AG04450 (cell line): ENCODE data around the gene SF3A2. TPM values are rescaled to one million over a fixed set of nuclear protein-coding genes. Genes with fewer than 3 reads are reported as not detected.

ENCODE experiments used
- CTCF ChIA-PET: fragments of 300-600, 350-600 bp; formaldehyde crosslinking; extraction: SDS; loops from one replicate; lab custom pipeline; 2022; ENCODE audit warnings: antibody characterized with exemption, inconsistent platforms; lab: Charles Lee
- POLR2A ChIA-PET: fragments of 350-600 bp; formaldehyde crosslinking; extraction: SDS; loops from one replicate; lab custom pipeline; 2021; ENCODE audit warnings: antibody characterized with exemption, inconsistent platforms; lab: Yijun Ruan, JAX
- DNase-seq: peaks from one replicate; pipeline ENCODE4 v3.0.0-alpha.2; 2011; ENCODE audit warnings: low read depth, low spot score
- H3K27ac ChIP-seq: one replicate; pipeline ENCODE4 v1.5.1; 2012; ENCODE audit warnings: low read depth, low read length, control low read depth
- H3K27me3 ChIP-seq: one replicate; pipeline ENCODE4 v1.6.0; 2012; ENCODE audit warnings: low read length; ENCODE audit not compliant: control insufficient read depth, insufficient read depth
- H3K4me3 ChIP-seq: 2 replicates; pipeline ENCODE4 v1.5.1; 2011; ENCODE audit warnings: mild to moderate bottlenecking, low read depth, low read length, control low read depth
- H3K9me3 ChIP-seq: 2 replicates; pipeline ENCODE4 v1.5.1; 2012; ENCODE audit warnings: low read length; ENCODE audit not compliant: control insufficient read depth, insufficient read depth
- polyA plus RNA-seq: library from polyadenylated mRNA; depleted of rRNA; stranded (reverse); fragments of >200 nt; gene quantifications from 2 replicates; pipeline ENCODE4 v1.2.3, GENCODE V29; 2011
- TF ChIP-seq, protein P1 (sequence below): IDR thresholded peaks from 2 replicates; pipeline ENCODE4 v1.5.1; 2011; ENCODE audit warnings: low read depth, low read length, control low read depth, inconsistent platforms

The SF3A2 gene
- polyA plus RNA-seq, 1 experiment = 7.0 TPM

DNA sequence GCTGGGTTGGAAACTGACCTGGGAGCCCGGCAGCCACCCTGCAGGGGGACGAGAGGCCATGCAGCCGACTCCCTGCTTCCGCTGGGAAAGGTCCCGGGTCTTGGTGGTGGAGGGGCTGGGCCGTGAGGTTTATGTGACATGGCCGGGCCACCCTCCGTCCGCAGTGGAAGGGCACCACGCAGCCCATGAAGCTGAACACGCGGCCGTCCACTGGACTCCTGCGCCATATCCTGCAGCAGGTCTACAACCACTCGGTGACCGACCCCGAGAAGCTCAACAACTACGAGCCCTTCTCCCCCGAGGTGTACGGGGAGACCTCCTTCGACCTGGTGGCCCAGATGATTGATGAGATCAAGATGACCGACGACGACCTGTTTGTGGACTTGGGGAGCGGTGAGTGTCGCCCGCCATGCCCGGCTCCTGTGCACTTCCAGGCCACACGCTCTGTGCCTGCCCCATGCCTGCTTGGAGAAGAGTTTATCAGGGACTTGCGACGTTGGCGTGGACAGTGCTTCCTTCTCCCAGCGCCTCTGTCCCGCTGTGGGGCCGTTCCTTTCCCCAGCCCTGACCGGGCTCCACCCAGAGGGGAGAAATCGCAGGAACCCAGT, 45.7 kb upstream of the SF3A2 start:
- Histone ChIP-seq H3K27ac (no peak overlapping the region), H3K27me3 (no peaks in the 10 kb centered on the region), H3K9me3 (no peaks in the 10 kb centered on the region; the same call in 1 of the 2 replicates), H3K4me3 (no peak overlapping the region)
- POLR2A ChIA-PET = no interaction called here
- CTCF ChIA-PET = interaction anchor here (0.6 kb wide), 1 partner anchor 36 kb away, joined by 9 read pairs; no protein-coding TSS in a partner anchor
- DNase-seq = no peak
- TF ChIP-seq, protein P1, sequence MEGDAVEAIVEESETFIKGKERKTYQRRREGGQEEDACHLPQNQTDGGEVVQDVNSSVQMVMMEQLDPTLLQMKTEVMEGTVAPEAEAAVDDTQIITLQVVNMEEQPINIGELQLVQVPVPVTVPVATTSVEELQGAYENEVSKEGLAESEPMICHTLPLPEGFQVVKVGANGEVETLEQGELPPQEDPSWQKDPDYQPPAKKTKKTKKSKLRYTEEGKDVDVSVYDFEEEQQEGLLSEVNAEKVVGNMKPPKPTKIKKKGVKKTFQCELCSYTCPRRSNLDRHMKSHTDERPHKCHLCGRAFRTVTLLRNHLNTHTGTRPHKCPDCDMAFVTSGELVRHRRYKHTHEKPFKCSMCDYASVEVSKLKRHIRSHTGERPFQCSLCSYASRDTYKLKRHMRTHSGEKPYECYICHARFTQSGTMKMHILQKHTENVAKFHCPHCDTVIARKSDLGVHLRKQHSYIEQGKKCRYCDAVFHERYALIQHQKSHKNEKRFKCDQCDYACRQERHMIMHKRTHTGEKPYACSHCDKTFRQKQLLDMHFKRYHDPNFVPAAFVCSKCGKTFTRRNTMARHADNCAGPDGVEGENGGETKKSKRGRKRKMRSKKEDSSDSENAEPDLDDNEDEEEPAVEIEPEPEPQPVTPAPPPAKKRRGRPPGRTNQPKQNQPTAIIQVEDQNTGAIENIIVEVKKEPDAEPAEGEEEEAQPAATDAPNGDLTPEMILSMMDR = no peak

DNA sequence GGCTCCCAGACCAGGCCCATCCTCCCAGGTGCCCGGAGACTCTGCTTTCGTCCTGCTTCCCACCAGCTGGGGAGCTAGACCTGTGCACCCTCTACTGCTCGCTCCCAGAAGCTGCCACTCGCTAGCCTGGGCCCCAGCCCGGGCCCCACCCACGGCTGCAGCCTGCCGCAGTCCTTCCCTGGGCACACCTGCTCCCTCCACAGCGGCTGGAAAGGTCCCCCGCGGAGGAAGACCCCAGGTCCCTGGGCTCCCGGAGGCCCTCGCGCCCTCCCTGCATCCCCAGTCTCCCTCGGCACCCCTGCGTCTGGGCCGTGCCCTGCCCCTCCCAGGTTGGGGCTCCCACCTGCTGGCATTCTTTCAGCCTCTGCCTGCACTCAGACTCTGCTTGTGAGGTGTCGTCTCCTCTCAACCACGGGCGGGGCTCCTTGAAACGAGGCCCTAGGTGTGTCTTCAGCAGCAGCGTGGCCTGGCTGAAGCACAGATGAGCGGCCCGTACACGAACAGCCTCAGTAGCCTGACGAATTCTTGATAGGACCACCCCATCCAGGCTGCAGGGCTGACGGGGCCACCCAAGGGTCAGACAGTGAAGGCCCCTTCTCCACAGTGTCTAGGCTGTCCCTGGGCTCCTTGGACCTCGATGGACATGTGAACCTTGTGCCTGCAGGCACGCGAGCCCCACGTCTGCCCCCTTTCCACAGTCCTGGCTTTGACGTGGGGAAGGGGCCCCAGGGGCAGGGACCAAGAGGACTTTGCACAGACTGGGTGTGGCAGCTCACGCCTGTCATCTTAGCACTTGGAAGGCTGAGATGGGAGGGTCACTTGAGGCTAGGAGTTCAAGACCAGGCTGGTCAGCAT, 44.9 kb upstream of the SF3A2 start:
- ChIA-PET CTCF (interaction anchor here (0.6 kb wide), 1 partner anchor 37 kb away, joined by 9 read pairs; no protein-coding TSS in a partner anchor), POLR2A (interaction anchor here (0.7 kb wide), 1 partner anchor 22 kb away, joined by 5 read pairs; no protein-coding TSS in a partner anchor)
- H3K27me3 ChIP-seq = no peaks in the 10 kb centered on the region
- H3K9me3 ChIP-seq = no peaks in the 10 kb centered on the region; the same call in 1 of the 2 replicates
- no peak overlapping the region for H3K27ac ChIP-seq
- no peak for DNase-seq
- H3K4me3 ChIP-seq = no peak overlapping the region
- TF ChIP-seq, protein P1 = no peak

DNA sequence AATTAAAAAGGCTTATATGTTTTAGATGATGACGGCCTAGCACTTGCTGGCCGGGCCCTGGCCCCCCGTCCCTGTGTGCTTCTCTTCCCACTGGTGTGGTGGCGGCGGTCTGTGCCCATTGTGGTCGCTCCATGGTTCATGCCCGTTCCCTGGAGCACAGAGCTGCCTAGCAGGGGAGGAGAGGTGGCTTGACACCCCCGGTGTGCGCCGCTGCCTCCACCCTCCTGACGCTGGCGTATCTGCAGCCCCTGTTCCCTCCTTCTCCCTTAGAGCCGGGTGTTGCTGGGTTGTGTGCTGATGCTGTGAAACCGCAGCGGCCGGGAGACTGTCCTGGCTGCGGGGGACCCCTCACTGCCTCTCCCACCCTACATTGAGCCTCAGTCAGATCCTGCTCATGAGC, 43.8 kb upstream of the SF3A2 start:
- Histone ChIP-seq H3K9me3 (no peaks in the 10 kb centered on the region; the same call in 1 of the 2 replicates), H3K27ac (no peak overlapping the region), H3K27me3 (no peaks in the 10 kb centered on the region), H3K4me3 (no peak overlapping the region)
- CTCF ChIA-PET = no interaction called here
- POLR2A ChIA-PET = no interaction called here
- TF ChIP-seq, protein P1 = no peak
- DNase-seq = no peak

DNA sequence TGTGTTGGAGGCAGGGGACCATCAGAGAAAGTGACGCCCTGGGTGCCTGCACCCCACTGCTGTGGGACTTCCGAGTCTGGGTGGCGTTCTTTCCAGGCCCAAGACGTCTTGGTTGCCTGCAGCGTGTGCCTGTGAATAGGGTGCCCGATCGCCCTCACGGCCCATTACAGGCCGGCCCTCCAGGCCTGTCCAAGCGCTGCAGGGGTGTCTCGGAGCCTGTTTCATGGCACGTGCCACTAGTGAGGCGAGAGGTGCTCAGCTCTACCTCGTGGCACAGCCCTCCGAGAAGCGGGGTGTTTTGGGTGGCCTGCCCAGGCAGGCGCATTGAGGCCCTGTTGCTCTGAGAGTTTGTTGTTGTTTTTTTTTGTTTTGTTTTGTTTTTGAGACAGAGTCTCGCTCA, 42.8 kb upstream of the SF3A2 start:
- Histone ChIP-seq H3K9me3 (no peaks in the 10 kb centered on the region; the same call in 1 of the 2 replicates), H3K4me3 (no peak overlapping the region), H3K27me3 (no peaks in the 10 kb centered on the region), H3K27ac (no peak overlapping the region)
- no peak for DNase-seq
- CTCF ChIA-PET = no interaction called here
- POLR2A ChIA-PET = no interaction called here
- TF ChIP-seq, protein P1 = no peak
